ENCODE results near the gene MISP.

DNA sequence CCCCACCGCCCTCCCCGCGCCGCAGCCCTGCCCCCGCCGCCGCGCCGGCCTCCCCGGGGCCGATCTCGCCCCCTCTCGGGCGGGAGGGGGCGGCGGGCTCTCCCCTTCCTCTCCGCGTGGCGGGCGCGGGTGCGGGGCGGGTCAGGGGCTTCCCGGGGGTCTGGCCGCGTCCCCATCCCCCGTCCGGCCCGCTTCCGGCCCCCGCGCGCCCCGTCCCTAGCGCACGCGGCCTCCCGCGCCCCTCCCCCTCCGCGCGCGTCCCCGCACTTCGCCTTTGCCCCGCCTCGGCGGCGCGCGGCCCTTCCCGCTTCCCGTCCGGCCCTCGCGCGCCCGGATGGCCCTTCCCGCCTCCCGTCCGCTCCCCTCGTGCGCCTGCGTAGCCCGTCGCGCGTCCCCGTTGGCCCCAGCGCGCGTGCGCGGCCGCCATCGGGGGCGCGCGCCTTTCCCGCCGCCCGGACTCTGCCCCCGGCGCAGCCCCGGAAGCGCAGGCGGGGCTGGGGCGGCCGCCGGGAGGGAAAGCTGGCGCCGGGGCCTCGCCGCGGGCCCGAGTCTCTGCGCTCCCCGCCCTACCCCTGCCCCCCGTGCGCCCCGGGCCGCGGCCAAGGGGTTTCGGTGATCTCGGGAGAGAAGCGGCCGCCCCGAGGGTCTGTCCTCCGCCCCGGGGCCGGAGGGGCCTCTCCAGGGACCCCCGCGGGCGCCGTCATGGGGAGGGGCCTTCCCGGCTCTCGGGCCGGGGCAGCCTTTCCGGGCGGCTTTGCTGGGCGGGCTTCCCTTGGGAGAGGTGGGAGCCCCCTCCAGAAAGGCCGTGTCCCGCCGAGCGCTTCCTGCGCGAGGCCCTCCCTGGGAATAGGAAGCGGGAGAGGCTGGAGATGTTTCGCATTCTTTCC lies 46.9 kb downstream of the MISP start:
- peak; percentile 23 to 44; a peak in 2 of 3 replicates for TF ChIP-seq POLR2A (IDR thresholded peaks at IDR 0.05; ENCODE audit: control extremely low read depth in 1 of 2, low read depth in 2 of 2, low read length in 2 of 2)
- TF ChIP-seq GABPA (IDR thresholded peaks at IDR 0.05; ENCODE audit: borderline replicate concordance, insufficient read depth, low read length), result no peak
- TF ChIP-seq, protein P1, sequence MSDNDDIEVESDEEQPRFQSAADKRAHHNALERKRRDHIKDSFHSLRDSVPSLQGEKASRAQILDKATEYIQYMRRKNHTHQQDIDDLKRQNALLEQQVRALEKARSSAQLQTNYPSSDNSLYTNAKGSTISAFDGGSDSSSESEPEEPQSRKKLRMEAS (IDR thresholded peaks at IDR 0.05), result peak; percentile 81
- no peak for TF ChIP-seq EZH2 (IDR thresholded peaks at IDR 0.05; ENCODE audit: low read depth, low read length, severe bottlenecking)
